Measurements from ENCODE around the gene TFDP1. TPM values are rescaled to one million over a fixed set of nuclear protein-coding genes. Genes with fewer than 3 reads are reported as not detected.
A peak's percentile ranks its signal among the peaks of the same experiment; 100 is the strongest.
"Not testable (repeated sequence)": the region's sequence is repeated elsewhere in the genome, so short reads cannot be mapped to it uniquely, and the experiment has no call there.

The TFDP1 gene
- total RNA-seq, 1 experiment from 2014 or later: 45.6 TPM

GRCh38 chr13:113561417-113562084 lies 23.0 kb upstream of the TFDP1 start:
- no peak for DNase-seq (ENCODE audit: low read depth, low spot score)
- in situ Hi-C loops (cut with HindIII; ENCODE audit: low pct_unique_long_range_greater_than_20kb, low sequenced_read_pairs): no loop called here

DNA sequence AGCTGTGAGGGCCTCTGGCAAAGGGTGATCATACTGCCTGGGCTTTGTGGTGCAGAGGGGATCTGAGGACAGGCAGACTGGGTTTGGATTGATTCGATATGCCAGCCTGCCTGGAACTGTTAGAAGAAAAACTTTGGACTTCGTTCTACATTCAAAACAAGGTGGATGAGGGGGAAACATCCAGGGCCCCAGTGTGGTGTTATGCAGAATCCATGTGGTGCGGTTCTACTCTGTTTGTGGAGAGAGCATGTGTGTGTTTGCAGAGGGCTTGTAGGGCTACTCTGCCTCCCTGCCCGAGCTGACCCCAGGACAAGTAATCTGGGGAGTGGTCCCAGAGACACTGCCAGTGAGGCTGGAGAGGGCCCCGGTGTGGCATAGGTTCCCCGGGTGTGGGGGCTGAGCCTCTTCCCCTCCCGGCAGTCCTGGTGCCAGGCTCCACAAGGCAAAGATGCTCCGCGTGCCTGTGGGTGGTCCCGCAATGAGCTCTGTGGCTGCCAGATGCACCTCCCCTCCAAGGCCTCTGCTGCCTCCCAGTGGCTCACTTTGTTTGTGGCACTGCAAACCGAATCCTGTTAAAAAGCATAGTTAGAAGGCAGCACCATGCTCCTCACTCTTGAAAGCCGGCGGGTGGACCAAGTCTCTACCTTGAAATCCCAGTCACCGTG lies 22.3 kb upstream of the TFDP1 start:
- DNase-seq (ENCODE audit: low read depth, low spot score): peak; percentile 77
- in situ Hi-C loops (cut with HindIII; ENCODE audit: low pct_unique_long_range_greater_than_20kb, low sequenced_read_pairs): no loop called here

DNA sequence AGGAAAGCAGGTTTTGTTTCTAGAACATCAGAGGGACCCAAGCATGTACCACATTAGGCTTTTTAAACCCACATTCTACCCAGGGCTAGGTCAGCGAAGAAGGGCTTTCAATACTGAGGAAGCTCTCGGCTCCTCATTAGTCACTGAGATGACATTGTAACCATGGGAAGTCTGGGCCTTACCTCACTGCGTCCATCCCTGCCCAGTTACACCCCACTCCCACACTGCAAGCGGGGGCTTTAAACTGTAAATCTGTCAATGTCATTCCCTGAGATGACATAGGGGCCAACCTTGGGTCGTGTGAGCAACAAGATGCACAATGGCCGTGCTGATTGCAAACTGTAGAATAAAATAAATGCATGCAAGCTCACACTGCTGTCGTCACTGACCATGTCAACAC lies 21.7 kb upstream of the TFDP1 start:
- DNase-seq (ENCODE audit: low read depth, low spot score): no peak
- in situ Hi-C loops (cut with HindIII; ENCODE audit: low pct_unique_long_range_greater_than_20kb, low sequenced_read_pairs): no loop called here

DNA sequence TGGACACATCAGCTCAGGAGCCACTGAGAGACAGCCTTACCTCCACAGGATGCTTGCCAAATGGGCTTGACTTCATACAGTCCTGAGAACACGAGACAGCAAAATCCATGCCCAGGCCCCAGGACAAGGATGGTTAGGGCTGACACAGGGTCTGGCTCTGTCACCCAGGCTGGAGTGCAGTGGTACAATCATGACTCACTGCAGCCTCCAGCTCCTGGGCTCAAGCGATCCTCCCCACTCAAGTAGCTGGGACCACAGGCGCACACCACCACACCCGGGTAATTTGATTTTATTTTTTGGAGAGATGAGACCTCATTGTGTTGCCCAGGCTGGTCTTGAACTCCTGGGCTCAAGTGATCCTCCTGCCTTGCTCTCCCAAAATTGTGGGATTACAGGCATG lies 21.0 kb upstream of the TFDP1 start:
- DNase-seq (ENCODE audit: low read depth, low spot score); in situ Hi-C loops (cut with HindIII; ENCODE audit: low pct_unique_long_range_greater_than_20kb, low sequenced_read_pairs): not testable (repeated sequence)

DNA sequence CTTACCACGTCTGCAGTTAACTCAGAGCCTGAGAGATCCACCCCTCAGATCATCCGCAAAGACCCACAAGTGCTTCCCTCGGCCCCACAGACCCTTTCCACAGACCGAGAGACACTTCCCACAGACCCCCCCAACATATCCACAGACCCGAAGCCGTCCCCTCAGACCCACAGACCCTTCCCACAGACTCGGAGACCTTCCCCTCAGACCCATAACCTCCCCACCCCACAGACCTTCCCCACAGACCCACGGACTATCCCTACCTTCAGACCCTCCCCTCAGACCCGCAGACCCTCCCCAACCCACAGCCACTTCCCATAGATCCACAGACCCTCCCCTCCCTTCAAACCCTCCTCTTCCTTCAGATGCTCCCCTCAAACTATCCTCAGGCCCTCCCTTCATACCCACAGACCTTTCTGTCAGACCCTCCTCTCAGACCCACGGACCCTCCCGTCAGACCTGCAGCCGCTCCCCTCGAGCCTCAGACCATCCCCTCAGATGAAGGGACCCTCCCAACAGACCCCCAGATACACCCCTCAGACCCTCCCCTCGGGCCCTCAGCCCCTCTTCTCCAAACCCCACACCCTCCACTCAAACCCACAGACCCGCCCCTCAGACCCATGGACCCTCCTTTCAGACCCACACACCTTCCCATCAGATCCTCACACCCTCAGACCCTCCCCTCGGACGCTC lies 20.1 kb upstream of the TFDP1 start:
- DNase-seq (ENCODE audit: low read depth, low spot score): no peak
- in situ Hi-C loops (cut with HindIII; ENCODE audit: low pct_unique_long_range_greater_than_20kb, low sequenced_read_pairs): no loop called here

DNA sequence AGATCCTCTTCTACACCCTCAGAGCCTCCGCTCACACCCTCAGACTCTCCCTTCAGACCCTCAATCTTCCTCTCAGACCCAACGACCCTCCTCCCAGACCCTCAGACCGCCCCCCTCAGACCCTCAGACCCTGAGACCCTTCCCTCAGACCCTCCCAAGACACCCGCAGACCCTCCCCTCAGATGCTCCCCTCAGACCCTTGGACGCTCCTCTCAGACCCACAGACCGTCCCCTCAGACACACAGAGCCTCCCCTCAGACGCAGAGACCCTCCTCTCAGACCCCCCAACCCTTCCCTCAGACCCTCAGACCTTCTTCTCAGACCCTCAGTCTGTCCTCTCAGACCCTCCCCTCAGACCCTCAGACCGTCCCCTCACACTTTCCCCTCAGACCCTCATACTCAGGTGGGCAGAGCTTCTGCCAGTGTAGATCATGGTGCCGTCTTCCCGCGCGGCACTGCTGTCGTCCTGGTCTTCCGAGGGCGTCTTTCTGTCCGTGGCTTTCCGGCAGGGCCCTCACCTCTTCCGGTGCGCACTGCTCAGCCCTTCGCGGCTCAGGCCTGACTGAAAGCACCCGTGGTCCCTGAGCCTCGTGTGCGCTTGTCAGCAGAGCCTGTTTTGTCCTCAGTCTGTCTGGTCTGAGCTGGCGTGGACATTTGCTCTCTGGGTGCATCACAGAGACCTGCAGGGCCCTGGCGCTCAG lies 18.9 kb upstream of the TFDP1 start:
- in situ Hi-C loops (cut with HindIII; ENCODE audit: low pct_unique_long_range_greater_than_20kb, low sequenced_read_pairs): no loop called here
- DNase-seq (ENCODE audit: low read depth, low spot score): no peak

- in situ Hi-C loops (cut with HindIII; ENCODE audit: low pct_unique_long_range_greater_than_20kb, low sequenced_read_pairs): no loop called here
- DNase-seq (ENCODE audit: low read depth, low spot score): no peak
Measured at GRCh38 chr13:113566227-113566561, 18.4 kb upstream of the TFDP1 start.

- in situ Hi-C loops (cut with HindIII; ENCODE audit: low pct_unique_long_range_greater_than_20kb, low sequenced_read_pairs): no loop called here
- DNase-seq (ENCODE audit: low read depth, low spot score): no peak
Measured at GRCh38 chr13:113567681-113568080, 16.9 kb upstream of the TFDP1 start.

DNA sequence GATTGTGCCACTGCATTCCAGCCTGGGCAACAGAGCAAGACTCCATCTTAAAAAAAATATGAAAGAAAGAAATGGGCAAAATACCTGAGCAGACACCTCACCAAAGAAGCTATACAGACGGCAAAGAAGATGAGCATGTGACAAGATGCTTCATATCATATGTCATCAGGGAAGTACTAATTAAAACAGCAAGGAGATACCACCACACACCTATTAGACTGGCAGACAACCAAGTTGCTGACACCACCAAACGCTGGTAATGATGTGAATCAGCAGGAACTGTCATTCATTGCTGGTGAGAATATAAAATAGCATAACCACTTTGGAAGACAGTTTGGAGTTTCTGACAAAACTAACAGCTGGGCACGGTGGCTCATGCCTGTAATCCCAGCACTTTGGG lies 11.5 kb upstream of the TFDP1 start:
- in situ Hi-C loops (cut with HindIII; ENCODE audit: low pct_unique_long_range_greater_than_20kb, low sequenced_read_pairs): no loop called here
- no peak for DNase-seq (ENCODE audit: low read depth, low spot score)

GRCh38 chr13:113576597-113576996 lies 8.0 kb upstream of the TFDP1 start:
- DNase-seq (ENCODE audit: low read depth, low spot score): no peak
- in situ Hi-C loops (cut with HindIII; ENCODE audit: low pct_unique_long_range_greater_than_20kb, low sequenced_read_pairs): no loop called here

DNA sequence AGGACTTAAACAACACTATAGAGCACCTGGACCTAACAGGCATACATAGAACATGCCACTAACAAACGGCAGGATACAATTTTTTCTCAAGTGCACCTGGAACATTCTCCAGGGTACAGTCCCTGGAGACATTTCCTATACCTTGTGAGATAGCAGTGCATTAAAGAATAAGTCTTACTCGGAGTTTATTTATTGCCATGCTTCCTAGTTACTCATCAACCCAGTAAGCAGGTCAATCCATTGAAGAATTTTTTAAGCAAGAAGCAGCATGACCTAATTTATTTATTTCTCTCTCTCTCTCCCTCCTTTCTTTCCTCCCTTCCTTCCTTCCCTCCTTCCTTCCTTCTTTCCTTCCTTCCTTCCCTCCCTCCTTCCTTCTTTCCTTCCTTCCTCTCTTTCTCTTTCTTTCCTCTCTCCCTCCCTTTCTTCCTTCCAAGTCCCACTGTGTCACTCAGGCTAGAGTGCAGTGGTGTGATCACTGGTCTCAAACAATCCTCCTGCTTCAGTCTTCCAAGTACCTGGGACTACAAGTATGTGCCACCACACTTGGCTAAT lies 6.6 kb upstream of the TFDP1 start:
- in situ Hi-C loops (cut with HindIII; ENCODE audit: low pct_unique_long_range_greater_than_20kb, low sequenced_read_pairs): no loop called here
- DNase-seq (ENCODE audit: low read depth, low spot score): no peak

DNA sequence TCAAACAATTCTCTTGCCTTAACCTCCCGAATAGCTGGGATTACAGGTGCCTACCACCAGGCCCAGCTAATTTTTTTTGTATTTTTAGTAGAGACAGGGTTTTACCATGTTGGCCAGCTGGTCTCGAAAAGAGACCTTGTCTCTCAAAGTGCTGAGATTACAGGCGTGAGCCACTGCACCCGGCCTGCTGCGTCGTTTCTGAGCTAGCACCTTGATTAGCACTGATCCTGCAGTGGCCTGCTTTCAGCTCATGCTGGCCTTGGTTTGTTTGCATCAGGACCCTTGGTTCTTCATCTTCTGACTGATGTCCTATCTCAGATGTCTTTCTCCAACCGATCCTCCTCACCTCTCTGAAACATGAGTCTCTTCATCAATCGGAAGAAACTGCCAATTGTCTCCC lies 4.9 kb upstream of the TFDP1 start:
- in situ Hi-C loops (cut with HindIII; ENCODE audit: low pct_unique_long_range_greater_than_20kb, low sequenced_read_pairs): no loop called here
- no peak for DNase-seq (ENCODE audit: low read depth, low spot score)

DNA sequence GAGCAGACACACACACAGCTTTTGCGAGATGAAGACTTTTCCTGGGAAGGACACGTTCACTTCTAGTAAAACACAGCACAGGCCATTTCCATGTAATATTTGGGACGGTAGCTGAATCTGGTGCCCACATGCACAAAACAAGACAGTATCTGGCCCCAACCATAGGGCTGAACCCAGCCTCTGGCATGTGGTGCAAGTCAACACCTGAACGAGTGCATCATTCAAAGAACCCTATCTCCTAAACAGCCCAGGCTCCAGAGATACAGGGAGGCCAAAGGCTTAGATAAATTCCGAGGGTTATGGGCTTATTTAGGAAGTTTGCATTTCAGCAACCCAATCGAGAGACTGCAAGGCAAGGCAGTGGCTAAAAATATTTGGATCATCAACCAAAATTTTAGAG lies 2.7 kb upstream of the TFDP1 start:
- in situ Hi-C loops (cut with HindIII; ENCODE audit: low pct_unique_long_range_greater_than_20kb, low sequenced_read_pairs): no loop called here

GRCh38 chr13:113582841-113583631 lies 1.5 kb upstream of the TFDP1 start:
- DNase-seq (ENCODE audit: low read depth, low spot score): no peak
- in situ Hi-C loops (cut with HindIII; ENCODE audit: low pct_unique_long_range_greater_than_20kb, low sequenced_read_pairs): no loop called here

More for the DNA sequence above, 2.7 kb upstream of the TFDP1 start:
- DNase-seq (ENCODE audit: low read depth, low spot score): no peak

DNA sequence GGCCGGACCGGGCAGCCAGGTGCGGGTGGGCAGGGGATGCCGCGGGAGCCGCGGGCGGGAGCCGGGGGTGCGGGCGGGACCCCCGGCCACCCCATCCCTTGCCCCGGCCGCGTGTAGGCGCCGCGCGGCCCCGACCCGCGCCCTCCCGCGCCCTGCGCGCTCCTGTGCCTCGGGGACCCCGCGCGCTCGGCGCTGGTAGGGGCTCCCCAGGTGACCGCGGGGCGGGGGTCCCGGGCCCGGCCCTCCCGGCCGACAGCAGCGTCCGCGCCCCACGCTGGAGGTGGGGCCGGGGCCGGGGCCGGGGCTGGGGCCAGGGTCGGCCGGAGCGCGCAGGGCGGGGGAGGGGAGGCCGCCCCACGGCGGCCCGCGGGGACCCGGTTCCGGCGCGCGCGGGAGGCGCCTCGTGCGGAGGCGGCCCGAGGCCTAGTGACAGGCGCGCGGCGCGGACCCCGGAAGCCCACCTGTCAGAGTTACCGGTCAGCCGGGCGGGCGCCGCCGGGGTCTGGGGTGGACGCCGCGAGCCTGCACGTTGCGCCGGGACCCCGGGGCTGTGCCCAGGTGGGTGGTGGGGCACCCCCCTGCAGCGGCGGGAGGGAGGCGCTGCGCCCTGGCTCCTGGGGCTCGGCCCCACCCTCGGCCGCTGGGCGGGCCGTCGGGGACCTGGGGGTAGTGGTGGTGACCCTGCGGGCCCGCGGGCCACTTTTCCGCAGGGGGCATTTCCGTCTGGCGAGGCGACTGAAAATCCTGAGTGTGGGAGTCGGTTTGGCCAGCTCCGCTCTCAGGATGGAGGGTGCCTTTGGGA lies 518 bp downstream of the TFDP1 start:
- in situ Hi-C loops (cut with HindIII; ENCODE audit: low pct_unique_long_range_greater_than_20kb, low sequenced_read_pairs): no loop called here
- no peak for DNase-seq (ENCODE audit: low read depth, low spot score)

GRCh38 chr13:113585896-113586295 lies 1.3 kb downstream of the TFDP1 start:
- in situ Hi-C loops (cut with HindIII; ENCODE audit: low pct_unique_long_range_greater_than_20kb, low sequenced_read_pairs): no loop called here

More at GRCh38 chr13:113585896-113586295, 1.3 kb downstream of the TFDP1 start:
- no peak for DNase-seq (ENCODE audit: low read depth, low spot score)

Data from SK-MEL-5 (cell line).